Central memory CD4-positive, alpha-beta T cell (primary cell): Measurements from ENCODE around the gene OR2C3.
"Not testable (repeated sequence)": the region's sequence is repeated elsewhere in the genome, so short reads cannot be mapped to it uniquely, and the experiment has no call there.

Experiments
- DNase-seq: peaks from one replicate; pipeline ENCODE4 v3.0.0; 2022

OR2C3 gene

DNA sequence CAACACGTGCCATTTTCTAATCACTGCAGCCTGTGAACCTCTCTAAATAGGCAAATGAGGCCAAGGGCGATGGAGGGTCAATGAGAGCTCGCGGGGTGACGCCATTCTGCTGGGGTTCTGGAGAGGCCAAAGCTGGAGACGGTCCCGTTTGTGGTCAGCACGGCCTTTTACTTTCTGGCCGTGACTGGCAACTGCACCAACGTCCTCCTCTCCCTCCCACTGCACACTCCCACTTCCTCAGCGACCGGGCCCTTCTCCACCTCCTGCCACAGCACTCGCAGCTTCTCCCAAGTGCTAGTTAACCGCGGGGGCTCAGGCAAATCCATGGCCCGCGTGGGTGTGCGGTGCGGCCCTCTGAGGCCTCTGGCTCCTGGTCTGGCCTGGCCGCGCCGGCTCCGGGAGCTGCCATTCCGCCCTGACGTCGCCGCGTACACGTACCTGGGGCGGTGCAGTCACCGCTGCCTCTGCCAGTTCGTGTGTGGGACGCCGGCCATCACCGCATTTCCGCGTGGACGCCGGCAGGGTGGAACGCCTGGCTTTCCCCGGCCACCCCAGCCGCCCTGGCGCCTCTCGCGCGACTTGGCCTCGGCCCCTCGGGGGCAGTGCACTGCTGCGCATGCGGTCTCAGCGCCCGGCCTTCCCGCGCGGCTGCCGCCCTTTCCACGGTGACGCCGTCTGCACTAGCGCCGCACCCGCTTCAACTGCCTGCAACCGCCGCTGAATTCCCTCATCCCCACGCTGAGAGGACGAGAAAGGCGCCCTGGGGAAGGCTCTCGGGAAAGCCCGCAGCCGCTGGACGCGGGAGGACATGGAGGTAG, 18.2 kb downstream of the OR2C3 start:
- no peak for DNase-seq

DNA sequence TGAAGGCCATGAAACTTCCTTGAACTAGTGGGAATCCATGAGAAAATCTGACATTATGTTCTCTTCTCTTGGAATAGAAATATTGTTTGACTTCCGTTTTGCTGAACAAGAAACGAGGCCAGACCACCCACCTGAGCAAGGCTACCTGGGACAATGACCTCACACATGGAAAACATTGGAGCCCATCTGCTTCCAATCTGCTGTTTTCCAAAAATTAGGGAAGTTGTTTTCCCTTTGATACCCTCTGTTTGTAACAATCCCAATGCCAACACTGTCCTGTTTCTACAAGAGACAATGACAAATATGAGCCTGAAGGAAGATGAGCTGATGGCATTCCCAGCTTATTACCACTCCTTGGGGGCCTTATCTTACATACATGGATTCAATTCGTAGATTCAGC, 29.4 kb downstream of the OR2C3 start:
- DNase-seq: no peak

DNA sequence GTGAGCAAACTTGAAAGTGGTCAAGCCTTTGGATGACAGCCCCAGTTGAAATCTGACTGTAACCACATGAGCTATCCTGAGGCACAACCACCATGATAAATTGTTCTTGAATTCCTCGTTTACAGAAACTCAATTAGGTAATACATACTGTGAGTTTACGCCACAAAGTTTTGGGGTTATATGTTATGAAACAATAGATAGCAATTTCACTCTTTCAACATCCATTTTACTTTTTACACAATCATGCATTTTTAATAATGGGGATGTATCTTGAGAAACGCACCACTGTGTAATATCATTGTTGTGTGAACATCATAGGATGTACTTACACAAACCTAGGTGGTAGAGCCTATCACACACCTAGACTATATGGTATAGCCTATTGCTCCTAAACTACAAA, 35.4 kb downstream of the OR2C3 start:
- no peak for DNase-seq

DNA sequence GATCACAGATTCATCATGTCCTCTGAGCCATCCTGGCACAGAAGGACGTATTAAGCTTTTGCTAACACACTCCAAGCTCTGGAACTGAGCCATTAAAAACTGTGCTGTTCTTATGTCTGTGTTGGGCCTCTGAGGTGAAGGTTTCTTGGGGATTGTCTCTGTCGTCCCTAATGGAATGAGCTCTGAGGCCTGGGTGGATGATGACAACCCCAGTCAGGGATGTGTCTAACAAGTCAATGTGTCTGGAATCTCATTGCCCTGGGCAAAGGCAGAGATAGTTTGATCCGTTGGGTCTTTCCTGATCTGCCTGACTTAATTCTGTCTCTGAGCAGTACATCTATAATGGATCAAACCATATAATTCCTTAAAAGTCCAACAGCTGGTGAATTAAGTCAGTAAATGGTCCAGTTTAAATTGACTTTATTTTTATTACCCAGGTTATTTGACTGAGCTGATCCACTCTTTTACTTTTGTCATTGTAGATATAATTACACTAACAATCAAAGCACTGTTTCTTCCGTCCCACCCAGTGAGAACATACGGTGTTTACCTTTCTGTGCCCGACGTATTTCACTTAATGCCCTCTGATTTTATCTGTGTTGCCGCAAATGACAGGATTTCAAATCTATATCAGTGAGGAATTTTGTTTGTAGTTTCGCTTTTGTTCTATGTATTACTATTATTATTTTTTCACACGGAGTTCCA, 39.5 kb downstream of the OR2C3 start:
- no peak for DNase-seq

DNA sequence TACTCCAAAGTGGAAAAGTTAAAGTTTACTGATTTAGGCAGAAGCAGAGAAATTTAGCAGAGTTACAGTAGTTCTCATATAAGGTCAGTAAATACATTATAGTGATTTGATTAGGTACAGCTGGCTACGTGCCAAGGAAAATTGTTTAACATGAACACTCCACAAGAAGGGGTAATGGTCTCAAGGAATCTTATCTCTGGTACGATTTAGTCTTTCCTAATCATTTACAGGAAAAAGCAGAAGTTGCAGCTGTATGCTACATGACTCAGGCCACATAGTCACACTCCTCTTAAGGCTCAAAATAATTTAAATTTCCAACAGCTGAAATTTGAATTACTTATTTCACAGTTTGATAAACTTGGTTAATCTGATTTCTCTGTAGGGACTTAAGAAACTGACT, 41.5 kb downstream of the OR2C3 start:
- no peak for DNase-seq

DNA sequence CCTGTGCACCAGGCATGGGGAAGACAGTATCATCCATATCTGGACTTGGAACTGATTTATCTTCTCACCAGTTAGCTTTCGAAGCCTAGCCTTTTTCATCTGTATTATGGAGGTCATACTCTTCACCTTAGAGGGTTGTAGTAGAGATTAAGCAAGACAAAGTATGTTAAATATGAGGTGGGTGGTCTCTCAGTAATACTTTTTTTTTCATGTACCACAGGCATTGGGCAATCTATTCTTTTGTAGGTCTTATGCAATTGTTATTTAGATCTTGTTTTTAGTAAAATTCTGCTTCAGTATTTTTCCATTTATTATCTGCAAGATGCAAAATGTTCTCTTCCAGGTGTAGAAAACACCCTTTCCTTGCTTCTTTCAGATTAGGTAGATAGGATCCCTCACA, 43.1 kb downstream of the OR2C3 start:
- no peak for DNase-seq

DNA sequence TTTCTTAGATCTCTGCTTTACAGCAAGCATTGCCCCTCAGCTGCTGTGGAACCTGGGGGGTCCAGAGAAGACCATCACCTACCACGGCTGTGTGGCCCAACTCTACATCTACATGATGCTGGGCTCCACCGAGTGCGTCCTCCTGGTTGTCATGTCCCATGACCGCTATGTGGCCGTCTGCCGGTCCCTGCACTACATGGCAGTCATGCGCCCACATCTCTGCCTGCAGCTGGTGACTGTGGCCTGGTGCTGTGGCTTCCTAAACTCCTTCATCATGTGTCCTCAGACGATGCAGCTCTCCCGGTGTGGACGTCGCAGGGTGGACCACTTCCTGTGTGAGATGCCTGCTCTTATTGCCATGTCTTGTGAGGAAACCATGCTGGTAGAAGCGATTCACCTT, 44.9 kb downstream of the OR2C3 start:
- DNase-seq: no peak

DNA sequence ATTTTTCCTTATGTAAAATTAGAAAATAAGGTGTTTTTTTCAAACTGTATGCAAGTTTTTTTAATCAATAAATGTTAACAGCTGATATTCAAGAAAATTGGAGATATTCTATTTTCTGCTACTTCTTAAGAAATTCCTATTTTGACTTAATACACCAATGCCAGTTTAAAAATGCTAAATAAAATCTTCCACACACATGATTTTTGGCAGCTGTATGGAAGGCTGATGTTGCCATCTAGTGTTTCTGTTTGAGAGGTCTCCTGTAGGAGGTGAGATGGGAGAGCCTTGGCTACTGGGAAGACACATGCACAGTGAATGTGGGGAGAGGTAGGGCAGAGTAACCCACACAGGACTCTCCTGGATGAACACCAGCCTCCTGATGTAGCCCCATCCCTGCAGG, 49.2 kb downstream of the OR2C3 start:
- DNase-seq: peak; percentile 45

DNA sequence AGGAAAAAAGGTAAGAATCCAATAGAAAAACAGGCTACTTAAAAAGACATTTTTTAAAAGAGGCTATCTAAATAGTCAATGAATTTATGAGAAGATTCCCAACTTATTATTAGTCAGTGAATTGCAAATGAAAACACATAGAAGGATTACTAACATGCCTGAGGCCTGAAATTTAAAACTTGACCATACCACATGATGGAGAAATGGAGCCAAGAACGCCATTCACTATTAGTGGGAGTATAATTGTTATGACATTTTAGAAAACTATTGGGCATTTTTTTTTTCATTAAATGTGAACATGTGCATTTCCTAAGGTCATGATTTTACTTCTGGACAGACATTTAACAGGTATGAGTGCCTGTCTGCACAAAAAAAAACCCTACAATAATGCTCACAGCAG, 53.5 kb downstream of the OR2C3 start:
- no peak for DNase-seq

DNA sequence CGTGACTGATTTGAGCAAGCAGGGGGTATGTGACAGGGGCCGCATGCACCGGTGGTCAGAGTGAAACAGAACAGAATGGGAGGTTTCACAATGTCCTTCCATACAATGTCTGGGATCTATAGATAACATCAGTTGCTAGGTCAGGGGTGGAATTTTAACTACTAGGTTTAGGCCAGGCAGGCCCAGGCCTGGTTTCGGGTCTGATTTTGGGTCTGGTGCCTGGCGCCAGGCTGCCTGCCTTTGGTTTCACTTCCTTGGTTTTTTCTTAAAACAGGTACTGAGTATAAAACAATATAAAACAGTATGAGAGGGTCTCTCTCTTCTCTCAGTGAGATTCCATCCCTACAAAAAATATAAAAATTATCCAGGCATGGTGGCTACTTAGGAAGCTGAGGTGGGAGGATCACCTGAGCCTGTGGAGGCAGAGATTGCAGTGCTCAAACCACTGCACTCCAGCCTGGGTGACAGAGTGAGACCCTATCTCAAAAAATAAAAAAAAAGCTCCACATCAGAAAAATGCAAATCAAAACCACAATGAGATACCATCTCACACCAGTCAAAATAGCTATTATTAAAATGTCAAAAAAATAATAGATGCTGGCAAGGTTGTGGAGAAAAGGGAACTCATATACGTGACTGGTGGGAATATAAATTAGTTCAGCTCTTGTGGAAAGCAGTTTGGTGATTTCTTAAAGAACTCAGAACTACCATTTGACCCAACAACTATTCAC, 59.7 kb downstream of the OR2C3 start:
- DNase-seq: not testable (repeated sequence)

DNA sequence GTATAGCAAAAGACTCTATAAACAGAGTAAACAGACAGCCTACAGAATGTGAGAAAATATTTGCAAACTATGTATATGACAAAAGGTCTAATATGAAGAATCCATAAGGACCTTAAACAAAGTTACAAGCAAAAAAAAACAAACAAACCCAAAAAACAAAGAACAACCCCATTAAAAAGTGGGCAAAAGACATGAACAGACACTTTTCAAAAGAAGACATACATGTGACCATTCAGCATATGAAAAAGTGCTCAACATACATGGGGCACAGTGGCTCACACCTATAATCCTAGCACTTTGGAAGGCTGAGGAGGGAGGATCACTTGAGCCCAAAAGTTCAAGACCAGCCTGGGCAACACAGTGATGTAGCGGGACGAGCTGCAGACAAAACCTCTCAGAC, 60.4 kb downstream of the OR2C3 start:
- DNase-seq: no peak
